Measurements from ENCODE around the gene ADGRG2.

DNA sequence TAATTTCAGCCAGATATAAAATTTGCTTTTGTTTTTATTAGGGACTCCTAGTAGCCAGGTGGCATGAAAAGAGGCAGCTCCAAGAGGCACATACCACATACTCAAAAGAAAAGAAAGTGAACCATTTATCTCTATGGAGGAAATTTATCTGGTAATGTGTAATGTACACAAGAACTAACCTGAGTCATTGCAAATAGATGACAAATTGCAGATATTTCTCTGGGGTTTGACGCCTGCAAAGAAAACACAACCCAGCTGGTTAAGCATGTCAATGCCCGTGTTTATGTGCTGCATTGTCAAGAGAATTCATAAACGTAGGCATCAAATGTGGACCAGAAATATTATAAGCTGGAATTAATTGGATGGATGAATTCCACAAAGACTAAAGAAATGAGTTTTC is 91.5 kb downstream of the ADGRG2 start:
- TF ChIP-seq, protein P1, sequence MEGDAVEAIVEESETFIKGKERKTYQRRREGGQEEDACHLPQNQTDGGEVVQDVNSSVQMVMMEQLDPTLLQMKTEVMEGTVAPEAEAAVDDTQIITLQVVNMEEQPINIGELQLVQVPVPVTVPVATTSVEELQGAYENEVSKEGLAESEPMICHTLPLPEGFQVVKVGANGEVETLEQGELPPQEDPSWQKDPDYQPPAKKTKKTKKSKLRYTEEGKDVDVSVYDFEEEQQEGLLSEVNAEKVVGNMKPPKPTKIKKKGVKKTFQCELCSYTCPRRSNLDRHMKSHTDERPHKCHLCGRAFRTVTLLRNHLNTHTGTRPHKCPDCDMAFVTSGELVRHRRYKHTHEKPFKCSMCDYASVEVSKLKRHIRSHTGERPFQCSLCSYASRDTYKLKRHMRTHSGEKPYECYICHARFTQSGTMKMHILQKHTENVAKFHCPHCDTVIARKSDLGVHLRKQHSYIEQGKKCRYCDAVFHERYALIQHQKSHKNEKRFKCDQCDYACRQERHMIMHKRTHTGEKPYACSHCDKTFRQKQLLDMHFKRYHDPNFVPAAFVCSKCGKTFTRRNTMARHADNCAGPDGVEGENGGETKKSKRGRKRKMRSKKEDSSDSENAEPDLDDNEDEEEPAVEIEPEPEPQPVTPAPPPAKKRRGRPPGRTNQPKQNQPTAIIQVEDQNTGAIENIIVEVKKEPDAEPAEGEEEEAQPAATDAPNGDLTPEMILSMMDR (IDR thresholded peaks at IDR 0.05): no peak
- no peak for TF ChIP-seq POLR2A (IDR thresholded peaks at IDR 0.05)

Measured in Peyer's patch (tissue), 4 donors.